SKM-1 (cell line): ENCODE measurements around the gene ZNF107.
A peak's percentile ranks its signal among the peaks of the same experiment; 100 is the strongest.

Source experiments
- DNase-seq: peaks from one replicate; lab custom pipeline; 2025; ENCODE audit not compliant: unreplicated experiment; lab: John Stamatoyannopoulos, UW

Gene ZNF107

GRCh38 chr7:64665980-64666662 lies at the start of gene ZNF107:
Gene ZNF107, plus strand, starts transcription at chr7:64666133. Its CDS starts 150 bp downstream, at chr7:64666283.
- DNase-seq = peak; percentile 91

- peak; percentile 56 for DNase-seq
These were observed 47.0 kb upstream of the ZNF107 start for GRCh38 chr7:64618785-64619456.

DNA sequence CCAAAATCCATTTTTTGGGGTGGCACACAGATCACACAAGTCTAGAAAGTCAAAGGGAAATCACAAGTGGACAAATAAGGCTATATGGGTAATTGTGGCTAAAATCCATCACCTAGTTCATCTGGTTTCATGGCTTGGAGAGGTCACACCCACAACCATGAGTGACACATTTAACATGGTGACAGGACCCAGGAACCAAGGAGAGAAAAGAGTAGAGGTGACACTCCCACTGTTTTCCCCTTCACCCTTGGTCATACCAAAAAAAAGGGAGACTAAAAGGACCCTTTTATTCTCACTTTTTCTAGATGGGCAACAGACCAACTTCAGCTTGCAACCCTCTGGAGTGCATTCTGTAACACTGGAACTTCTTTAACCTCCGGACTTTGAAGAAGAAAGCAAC lies 46.2 kb upstream of the ZNF107 start:
- DNase-seq = no peak

- DNase-seq = no peak
These were observed 44.3 kb upstream of the ZNF107 start for GRCh38 chr7:64621656-64622055.

GRCh38 chr7:64625114-64626082 lies 40.5 kb upstream of the ZNF107 start:
- DNase-seq = no peak

DNA sequence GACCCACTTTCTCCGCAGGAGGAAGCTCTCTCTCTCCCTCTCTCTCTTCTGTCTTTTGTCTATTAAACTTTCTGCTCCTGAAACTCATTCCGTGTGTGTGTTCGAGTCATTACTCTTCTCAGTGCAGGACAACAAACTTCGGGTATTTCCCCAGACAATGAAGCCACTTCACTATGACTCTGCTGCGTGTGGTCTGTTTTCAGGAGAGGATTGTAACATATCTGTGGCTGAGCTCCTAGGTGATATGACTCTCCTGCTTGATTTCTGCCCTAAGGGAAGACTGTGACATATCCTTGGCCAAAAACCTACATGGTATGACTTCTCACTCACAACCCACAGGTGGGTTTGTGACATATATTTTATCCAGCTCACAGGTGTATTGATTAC lies 39.9 kb upstream of the ZNF107 start:
- DNase-seq = no peak

DNA sequence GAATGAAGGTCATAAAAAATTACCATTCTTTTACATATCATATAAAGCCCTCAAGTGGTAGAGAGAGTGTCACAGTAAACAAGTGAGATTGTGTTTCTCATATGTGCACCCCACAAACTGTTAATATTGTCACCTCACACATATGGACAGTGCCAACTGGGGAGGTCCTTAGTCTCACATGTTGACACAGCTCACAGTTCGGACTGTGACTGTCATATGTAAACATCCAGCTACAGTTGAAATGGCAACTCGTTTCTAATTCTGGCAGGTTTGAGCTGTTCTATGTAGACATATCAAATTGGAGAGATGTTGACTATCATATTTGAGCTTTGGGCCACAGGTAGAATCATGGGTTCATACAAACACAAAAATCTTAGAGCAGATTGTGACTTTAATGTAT lies 39.4 kb upstream of the ZNF107 start:
- DNase-seq = no peak

DNA sequence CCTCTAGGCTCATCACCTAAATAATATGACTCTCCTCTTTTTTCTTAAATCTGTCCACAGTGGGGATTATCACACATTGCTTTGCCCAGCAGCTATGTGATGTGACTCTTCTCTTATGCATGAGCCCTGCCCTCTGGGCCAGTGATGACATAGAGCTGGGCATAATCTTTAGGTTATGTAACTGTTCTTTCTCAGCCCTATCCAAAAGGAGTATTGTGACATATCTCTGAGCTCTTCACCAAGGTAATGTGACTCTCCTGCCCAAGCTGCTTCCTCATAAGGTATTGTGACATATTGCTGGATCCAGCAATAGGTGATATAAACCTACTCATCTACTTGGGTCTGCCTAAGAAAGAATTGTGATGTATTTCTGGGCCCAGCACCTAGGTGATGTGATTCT lies 37.7 kb upstream of the ZNF107 start:
- peak; percentile 87 for DNase-seq

- no peak for DNase-seq
These were observed 37.2 kb upstream of the ZNF107 start for GRCh38 chr7:64628721-64629120.

- DNase-seq = no peak
These were observed 35.4 kb upstream of the ZNF107 start for GRCh38 chr7:64630496-64630895.

DNA sequence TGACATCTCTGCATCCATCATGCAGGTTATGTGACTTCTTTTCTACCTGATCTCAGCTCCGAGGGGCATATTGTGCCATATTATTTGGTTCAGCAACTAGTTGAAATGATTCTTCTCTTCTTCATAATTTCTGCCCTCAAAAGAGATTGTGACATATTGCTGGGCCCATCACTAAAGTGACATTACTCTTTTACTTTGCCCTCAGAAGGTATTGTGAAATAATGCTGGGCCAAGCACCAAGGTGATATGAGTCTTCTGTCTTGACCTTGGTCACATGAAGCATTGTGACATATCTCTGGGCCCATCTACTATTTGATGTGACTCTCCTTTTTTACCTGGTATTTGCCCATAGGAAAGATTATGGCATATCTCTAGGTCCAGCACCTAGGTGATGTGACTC lies 33.9 kb upstream of the ZNF107 start:
- no peak for DNase-seq

DNA sequence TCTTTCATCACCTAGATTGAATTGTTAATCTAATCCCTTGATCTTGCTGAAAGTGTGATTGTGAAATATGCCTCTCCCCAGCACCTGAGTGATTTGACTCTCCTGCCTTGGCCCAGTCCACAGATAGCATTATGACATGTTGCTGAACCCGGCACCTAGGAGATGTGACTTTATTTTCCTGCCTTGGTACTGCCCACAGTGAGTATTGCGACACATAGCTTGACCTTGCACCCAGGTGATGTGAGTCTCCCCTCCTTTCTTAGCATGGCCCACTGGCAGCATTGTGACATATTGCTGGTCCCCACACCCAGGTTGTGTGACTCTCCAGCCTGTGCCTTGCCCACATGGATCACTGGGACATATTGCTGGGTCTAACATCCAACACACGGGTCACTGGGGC lies 32.5 kb upstream of the ZNF107 start:
- no peak for DNase-seq

- peak; percentile 46 for DNase-seq
These were observed 31.4 kb upstream of the ZNF107 start for GRCh38 chr7:64634406-64635062.

DNA sequence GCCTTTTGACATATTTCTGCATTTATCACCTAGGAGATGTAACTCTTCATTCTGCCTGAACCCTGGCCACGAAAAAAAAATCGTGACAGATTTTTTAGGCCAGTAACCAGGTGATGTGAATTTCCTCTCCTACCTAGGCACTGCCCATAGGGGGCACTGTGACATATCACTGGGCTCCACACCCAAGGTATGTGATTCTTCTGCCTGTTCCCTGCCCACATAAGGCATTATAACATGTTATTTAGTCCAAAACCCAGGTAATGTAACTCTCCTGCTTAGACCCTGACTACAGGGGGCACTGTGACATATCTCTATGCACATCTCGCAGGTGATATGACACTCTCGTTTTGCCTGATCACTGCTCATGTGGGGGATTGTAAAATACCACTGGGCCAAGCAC lies 29.5 kb upstream of the ZNF107 start:
- DNase-seq = no peak

GRCh38 chr7:64637521-64638445 lies 28.1 kb upstream of the ZNF107 start:
- no peak for DNase-seq

DNA sequence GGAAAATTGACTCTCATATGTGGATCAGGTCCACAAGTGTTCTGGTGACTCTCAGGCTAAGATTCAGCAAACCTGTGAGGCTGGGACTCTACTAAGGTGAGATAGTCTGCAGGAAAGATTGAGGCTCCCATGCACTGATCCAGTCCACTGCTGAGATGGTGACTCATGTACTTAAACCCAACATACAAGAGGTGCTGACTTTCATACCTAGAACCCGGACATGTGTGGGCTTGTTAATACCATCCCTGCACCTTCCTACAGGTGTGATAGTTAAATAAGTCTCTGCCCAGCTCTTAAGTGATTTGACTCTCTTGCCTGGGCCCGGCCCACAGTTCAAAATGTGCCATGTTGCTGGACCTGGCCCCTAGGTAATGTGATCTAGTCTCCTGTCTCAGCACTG lies 27.1 kb upstream of the ZNF107 start:
- DNase-seq = no peak

GRCh38 chr7:64639267-64640001 lies 26.5 kb upstream of the ZNF107 start:
- no peak for DNase-seq

DNA sequence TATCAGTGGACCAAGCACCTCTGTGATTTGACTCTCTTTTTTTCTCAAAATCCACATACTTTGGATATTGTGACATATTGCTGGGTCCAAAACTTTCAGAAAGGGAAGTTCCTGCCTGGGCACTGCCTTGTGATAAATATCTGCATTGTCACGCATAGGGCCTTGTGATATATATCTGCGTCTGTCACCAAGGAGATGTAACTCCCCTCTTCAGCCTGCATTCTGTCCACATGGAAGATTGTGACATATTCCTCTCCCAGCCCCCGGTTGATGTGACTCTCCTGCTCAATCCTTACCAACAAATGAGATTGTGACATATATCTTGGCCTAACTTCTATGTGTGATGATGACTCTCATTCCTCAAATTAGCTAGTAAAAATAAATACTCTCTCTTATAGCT lies 25.4 kb upstream of the ZNF107 start:
- peak; percentile 73 for DNase-seq

DNA sequence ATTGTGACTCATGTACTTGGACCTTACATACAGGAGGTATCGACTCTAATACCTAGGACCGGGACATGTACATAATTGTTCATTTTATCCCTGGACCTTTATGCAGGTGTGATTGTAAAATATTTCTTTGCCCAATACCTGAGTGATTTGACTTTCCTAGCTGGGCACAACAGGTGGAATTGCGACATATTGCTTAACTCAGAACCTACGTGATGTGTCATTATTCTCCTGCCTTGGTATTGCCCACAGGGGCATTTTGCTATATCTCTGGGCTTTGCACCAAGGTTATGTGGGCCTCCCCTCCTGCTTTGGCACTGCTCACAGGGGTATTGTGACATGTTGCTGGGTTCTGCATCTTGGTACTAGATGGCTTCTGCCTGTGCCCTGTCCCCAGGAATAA lies 23.9 kb upstream of the ZNF107 start:
- no peak for DNase-seq
